Smooth muscle cell (in vitro differentiated cells): ENCODE data around the gene VWA3B. TPM values are rescaled to one million over a fixed set of nuclear protein-coding genes. Genes with fewer than 3 reads are reported as not detected.

Experiments used
- DNase-seq: peaks from one replicate; lab custom pipeline; 2025; ENCODE audit not compliant: unreplicated experiment; lab: John Stamatoyannopoulos, UW
- H2AFZ ChIP-seq: fragments of 200-600 bp; sonication (generic); 2 replicates; pipeline ENCODE4 v1.6.0; 2016; ENCODE audit warnings: antibody characterized with exemption, low read depth, mild to moderate bottlenecking
- H3F3A ChIP-seq: fragments of 200-600 bp; sonication (generic); 2 replicates; pipeline ENCODE4 v1.6.0; 2017; ENCODE audit warnings: antibody characterized with exemption, low read depth
- H3K27ac ChIP-seq: fragments of 200-600 bp; sonication (generic); 2 replicates; pipeline ENCODE4 v1.5.1; 2016; ENCODE audit warnings: low read depth, mild to moderate bottlenecking
- H3K27me3 ChIP-seq: fragments of 200-600 bp; sonication (generic); 2 replicates; pipeline ENCODE4 v1.6.1; 2016; ENCODE audit warnings: low read depth, mild to moderate bottlenecking
- H3K36me3 ChIP-seq: fragments of 200-600 bp; sonication (generic); 2 replicates; pipeline ENCODE4 v1.5.1; 2016; ENCODE audit warnings: low read depth
- H3K4me1 ChIP-seq: fragments of 200-600 bp; sonication (generic); 2 replicates; pipeline ENCODE4 v1.5.1; 2016; ENCODE audit warnings: low read depth
- H3K4me2 ChIP-seq: fragments of 200-600 bp; sonication (generic); 2 replicates; pipeline ENCODE4 v1.6.0; 2016; ENCODE audit warnings: mild to moderate bottlenecking
- H3K4me3 ChIP-seq: fragments of 200-600 bp; sonication (generic); 2 replicates; pipeline ENCODE4 v1.5.1; 2016; ENCODE audit warnings: mild to moderate bottlenecking
- H3K79me2 ChIP-seq: fragments of 200-600 bp; sonication (generic); 2 replicates; pipeline ENCODE4 v1.6.0; 2016; ENCODE audit warnings: low read depth, mild to moderate bottlenecking
- H3K9ac ChIP-seq: fragments of 200-600 bp; sonication (generic); 2 replicates; pipeline ENCODE4 v1.6.0; 2016; ENCODE audit warnings: low read depth
- H3K9me3 ChIP-seq: fragments of 200-600 bp; sonication (generic); replicated peaks from 2 replicates; pipeline ENCODE4 v1.5.1; 2016; ENCODE audit warnings: low read depth
- H4K20me1 ChIP-seq: fragments of 200-600 bp; sonication (generic); 2 replicates; pipeline ENCODE4 v1.6.0; 2016; ENCODE audit warnings: low read depth
- WGBS: methylation state at CpG from one replicate; pipeline ENCODE4 v1.1.7; 2016; ENCODE audit warnings: low lambda C conversion rate; 5-methylcytosine and 5-hydroxymethylcytosine counted together
- polyA plus RNA-seq: library from polyadenylated mRNA; unstranded; fragments of >200 nt; fragmentation: Nextera tagmentation; extraction: Ambion mirVana; gene quantifications from 2 replicates; pipeline ENCODE4 v1.2.1, GENCODE V29; 2016
- total RNA-seq: library from RNA; depleted of rRNA; stranded (reverse); fragments of >200 nt; gene quantifications from 2 replicates; pipeline ENCODE4 v1.2.3, GENCODE V29; 2014
- TF ChIP-seq, protein P1 (sequence below): fragments of 200-600 bp; sonication (generic); IDR thresholded peaks from 2 replicates; pipeline ENCODE4 v1.5.1; 2017; ENCODE audit warnings: borderline replicate concordance, mild to moderate bottlenecking, antibody characterized with exemption; ENCODE audit not compliant: insufficient read depth, poor library complexity, severe bottlenecking

VWA3B gene
- total and polyA plus RNA-seq, 2 experiments from 2014 or later: not detected

DNA sequence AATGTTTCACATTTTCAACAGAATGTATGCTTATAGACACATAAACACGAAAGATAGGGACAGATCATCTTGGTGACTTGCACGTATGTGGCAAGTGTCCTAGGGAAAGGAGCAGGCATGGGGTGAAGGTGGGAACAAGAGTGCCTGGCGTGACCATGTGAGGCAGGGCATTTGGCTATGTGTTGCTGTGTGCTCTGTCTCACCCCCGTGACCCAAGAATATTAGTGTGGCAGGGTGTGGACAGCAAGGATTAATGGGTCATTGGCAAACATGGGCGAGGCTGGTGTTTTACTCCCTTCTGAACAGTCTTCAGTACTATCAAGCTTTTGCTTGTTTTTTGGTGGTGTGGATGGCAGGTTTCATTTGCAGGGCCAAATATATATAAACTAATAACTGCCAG is 1.3 kb upstream of the VWA3B start:
- H4K20me1 ChIP-seq: no peaks in the 10 kb centered on the region
- H3K4me1 ChIP-seq: peaks cover 6% of the 10 kb centered on the region
- no peak overlapping the region for H3K4me2 ChIP-seq
- TF ChIP-seq, protein P1, sequence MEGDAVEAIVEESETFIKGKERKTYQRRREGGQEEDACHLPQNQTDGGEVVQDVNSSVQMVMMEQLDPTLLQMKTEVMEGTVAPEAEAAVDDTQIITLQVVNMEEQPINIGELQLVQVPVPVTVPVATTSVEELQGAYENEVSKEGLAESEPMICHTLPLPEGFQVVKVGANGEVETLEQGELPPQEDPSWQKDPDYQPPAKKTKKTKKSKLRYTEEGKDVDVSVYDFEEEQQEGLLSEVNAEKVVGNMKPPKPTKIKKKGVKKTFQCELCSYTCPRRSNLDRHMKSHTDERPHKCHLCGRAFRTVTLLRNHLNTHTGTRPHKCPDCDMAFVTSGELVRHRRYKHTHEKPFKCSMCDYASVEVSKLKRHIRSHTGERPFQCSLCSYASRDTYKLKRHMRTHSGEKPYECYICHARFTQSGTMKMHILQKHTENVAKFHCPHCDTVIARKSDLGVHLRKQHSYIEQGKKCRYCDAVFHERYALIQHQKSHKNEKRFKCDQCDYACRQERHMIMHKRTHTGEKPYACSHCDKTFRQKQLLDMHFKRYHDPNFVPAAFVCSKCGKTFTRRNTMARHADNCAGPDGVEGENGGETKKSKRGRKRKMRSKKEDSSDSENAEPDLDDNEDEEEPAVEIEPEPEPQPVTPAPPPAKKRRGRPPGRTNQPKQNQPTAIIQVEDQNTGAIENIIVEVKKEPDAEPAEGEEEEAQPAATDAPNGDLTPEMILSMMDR: no peak
- no peak overlapping the region for H3K27ac ChIP-seq
- DNase-seq: no peak
- H3K36me3 ChIP-seq: no peaks in the 10 kb centered on the region
- H3K9me3 ChIP-seq: no peaks in the 10 kb centered on the region
- H3K27me3 ChIP-seq: peaks cover 33% of the 10 kb centered on the region
- H2AFZ ChIP-seq: no peak overlapping the region
- no peak overlapping the region for H3K9ac ChIP-seq
- no peak overlapping the region for H3K4me3 ChIP-seq
- H3F3A ChIP-seq: no peaks in the 10 kb centered on the region
- 88% methylated on average over 5 of the region's 5 CpGs for WGBS
- no peaks in the 10 kb centered on the region for H3K79me2 ChIP-seq

DNA sequence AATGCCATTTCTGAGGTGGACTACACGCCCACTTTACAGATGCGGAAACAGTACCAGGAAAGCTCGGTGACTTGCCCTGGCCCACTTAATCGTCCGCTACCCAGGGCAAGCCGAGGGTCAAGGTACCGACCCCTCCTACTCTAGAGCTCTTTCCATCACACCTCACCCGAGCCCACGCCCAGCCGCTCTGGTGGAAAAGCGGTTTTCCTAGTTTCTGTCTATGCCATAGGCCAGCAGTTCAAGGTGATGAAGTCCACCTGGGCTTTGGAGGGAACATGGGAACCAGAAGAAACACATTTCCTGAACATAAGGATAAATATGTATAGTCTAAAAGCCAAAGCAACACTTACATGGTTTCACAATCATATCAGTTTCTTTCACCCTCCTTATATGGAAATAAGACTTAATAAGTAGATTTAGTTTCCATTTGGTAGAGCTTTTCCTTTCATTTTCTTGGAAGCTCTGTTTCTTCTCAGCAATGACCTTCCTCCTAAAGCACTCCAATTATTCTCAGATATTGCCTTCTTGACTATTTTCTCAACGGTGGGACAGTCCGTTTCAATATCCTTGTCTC is 567 bp downstream of the VWA3B start:
- Histone ChIP-seq H3K27me3 (peaks cover 33% of the 10 kb centered on the region), H3K27ac (no peak overlapping the region), H3K4me3 (peak overlapping the region; percentile 68), H4K20me1 (no peaks in the 10 kb centered on the region), H3F3A (no peaks in the 10 kb centered on the region), H3K4me1 (peaks cover 6% of the 10 kb centered on the region), H3K79me2 (no peaks in the 10 kb centered on the region), H3K4me2 (peak overlapping the region; percentile 91), H3K36me3 (no peaks in the 10 kb centered on the region), H3K9me3 (no peaks in the 10 kb centered on the region), H3K9ac (peak overlapping the region; percentile 54), H2AFZ (peak overlapping the region; percentile 93)
- TF ChIP-seq, protein P1: no peak
- DNase-seq: no peak
- WGBS: 37% methylated on average over 13 of the region's 13 CpGs

GRCh38 chr2:98088261-98088660 is 1.3 kb downstream of the VWA3B start:
- H3K4me1 ChIP-seq: peaks cover 6% of the 10 kb centered on the region
- peaks cover 33% of the 10 kb centered on the region for H3K27me3 ChIP-seq
- no peaks in the 10 kb centered on the region for H3K36me3 ChIP-seq
- TF ChIP-seq, protein P1: no peak
- no peak overlapping the region for H2AFZ ChIP-seq
- H3K4me2 ChIP-seq: no peak overlapping the region
- no peak for DNase-seq
- no peaks in the 10 kb centered on the region for H4K20me1 ChIP-seq
- H3K9ac ChIP-seq: no peak overlapping the region
- H3K79me2 ChIP-seq: no peaks in the 10 kb centered on the region
- H3K9me3 ChIP-seq: no peaks in the 10 kb centered on the region
- no peaks in the 10 kb centered on the region for H3F3A ChIP-seq
- no peak overlapping the region for H3K27ac ChIP-seq
- 92% methylated on average over 5 of the region's 5 CpGs for WGBS
- H3K4me3 ChIP-seq: no peak overlapping the region

GRCh38 chr2:98089941-98090340 is 3.0 kb downstream of the VWA3B start:
- Histone ChIP-seq H3K4me2 (no peak overlapping the region), H4K20me1 (no peaks in the 10 kb centered on the region), H3K36me3 (no peaks in the 10 kb centered on the region), H2AFZ (no peak overlapping the region), H3K4me1 (peaks cover 6% of the 10 kb centered on the region), H3K9me3 (no peaks in the 10 kb centered on the region), H3K4me3 (no peak overlapping the region), H3K27me3 (peaks cover 28% of the 10 kb centered on the region), H3K79me2 (no peaks in the 10 kb centered on the region), H3F3A (no peaks in the 10 kb centered on the region), H3K27ac (no peak overlapping the region), H3K9ac (no peak overlapping the region)
- TF ChIP-seq, protein P1: no peak
- DNase-seq: no peak
